Neural cell (in vitro differentiated cells): Measurements from ENCODE around the gene TPSB2. TPM values are rescaled to one million over a fixed set of nuclear protein-coding genes. Genes with fewer than 3 reads are reported as not detected.

Experiments
- H2AFZ ChIP-seq: fragments of 200-600, 300-800 bp; sonication (generic), shearing (Covaris generic); 2 replicates; pipeline ENCODE4 v1.6.0; 2014; ENCODE audit warnings: low read depth, mild to moderate bottlenecking, antibody characterized with exemption, low read length, moderate library complexity
- H3F3A ChIP-seq: fragments of 200-600 bp; shearing (Covaris generic); 2 replicates; pipeline ENCODE4 v1.6.1; 2016; ENCODE audit warnings: mild to moderate bottlenecking, moderate library complexity, mixed read lengths, antibody characterized with exemption, low read length; ENCODE audit not compliant: insufficient read depth, poor library complexity, severe bottlenecking
- H3K27ac ChIP-seq: fragments of 200-600, 300-800 bp; sonication (generic), shearing (Covaris generic); 2 replicates; pipeline ENCODE4 v1.5.1; 2014; ENCODE audit warnings: mild to moderate bottlenecking, low read length, moderate library complexity
- H3K27me3 ChIP-seq: fragments of 300-800, 200-600 bp; sonication (generic), shearing (Covaris generic); 2 replicates; pipeline ENCODE4 v1.6.0; 2014; ENCODE audit warnings: mild to moderate bottlenecking, low read depth, low read length, moderate library complexity; ENCODE audit not compliant: insufficient read depth
- H3K36me3 ChIP-seq: fragments of 300-800, 200-600 bp; sonication (generic), shearing (Covaris generic); 2 replicates; pipeline ENCODE4 v1.5.1; 2014; ENCODE audit warnings: mild to moderate bottlenecking, antibody characterized with exemption, low read length, moderate library complexity; ENCODE audit not compliant: insufficient read depth
- H3K4me2 ChIP-seq: fragments of 300-800, 200-600 bp; sonication (generic), shearing (Covaris generic); 2 replicates; pipeline ENCODE4 v1.6.0; 2014; ENCODE audit warnings: mild to moderate bottlenecking, low read length
- H3K4me3 ChIP-seq: fragments of 300-800, 200-600 bp; sonication (generic), shearing (Covaris generic); 2 replicates; pipeline ENCODE4 v1.5.1; 2014; ENCODE audit warnings: mild to moderate bottlenecking, low read length, moderate library complexity
- H3K79me2 ChIP-seq: fragments of 200-600 bp; shearing (Covaris generic); replicated peaks from 2 replicates; pipeline ENCODE4 v1.6.0; 2014; ENCODE audit warnings: mild to moderate bottlenecking, low read length, moderate library complexity; ENCODE audit not compliant: insufficient read depth
- H3K9ac ChIP-seq: fragments of 300-800, 200-600 bp; sonication (generic), shearing (Covaris generic); 2 replicates; pipeline ENCODE4 v1.6.1; 2016; ENCODE audit warnings: mild to moderate bottlenecking, low read length, mixed read lengths
- H3K9me2 ChIP-seq: fragments of 200-600 bp; shearing (Covaris generic); 2 replicates; pipeline ENCODE4 v1.6.1; 2016; ENCODE audit warnings: mild to moderate bottlenecking, low read length, mixed read lengths; ENCODE audit not compliant: insufficient read depth
- H3K9me3 ChIP-seq: fragments of 200-600, 300-800 bp; sonication (generic), shearing (Covaris generic); 2 replicates; pipeline ENCODE4 v1.6.1; 2016; ENCODE audit warnings: mild to moderate bottlenecking, mixed run types, low read length, moderate library complexity, mixed read lengths
- H4K20me1 ChIP-seq: fragments of 200-600 bp; shearing (Covaris generic); 2 replicates; pipeline ENCODE4 v1.6.1; 2016; ENCODE audit warnings: mild to moderate bottlenecking, mixed run types; ENCODE audit not compliant: insufficient read depth
- EP300 ChIP-seq: fragments of 450-650 bp; conservative IDR thresholded peaks from 2 replicates; pipeline ENCODE4 v1.6.1; 2014; ENCODE audit warnings: antibody characterized with exemption, mild to moderate bottlenecking, moderate library complexity; ENCODE audit not compliant: poor library complexity, severe bottlenecking
- EZH2 ChIP-seq: fragments of 200-600, 300-800 bp; shearing (Covaris generic), sonication (generic); IDR thresholded peaks from 2 replicates; pipeline ENCODE4 v1.6.1; 2014; ENCODE audit warnings: antibody characterized with exemption, low read length, borderline replicate concordance, mild to moderate bottlenecking; ENCODE audit not compliant: insufficient read depth, poor library complexity, severe bottlenecking
- MXI1 ChIP-seq: fragments of 450-650 bp; conservative IDR thresholded peaks from 2 replicates; pipeline ENCODE4 v1.6.1; 2014; ENCODE audit warnings: antibody characterized with exemption, mild to moderate bottlenecking; ENCODE audit not compliant: poor library complexity, severe bottlenecking
- POLR2AphosphoS5 ChIP-seq: IDR thresholded peaks from 2 replicates; pipeline ENCODE4 v1.6.1; 2012
- RAD21 ChIP-seq: fragments of 450-650 bp; conservative IDR thresholded peaks from 2 replicates; pipeline ENCODE4 v1.6.1; 2014; ENCODE audit warnings: antibody characterized with exemption, mild to moderate bottlenecking, moderate library complexity
- SMC3 ChIP-seq: fragments of 450-650 bp; conservative IDR thresholded peaks from 2 replicates; pipeline ENCODE4 v1.6.1; 2014; ENCODE audit warnings: antibody characterized with exemption, mild to moderate bottlenecking, moderate library complexity; ENCODE audit not compliant: poor library complexity
- TAF1 ChIP-seq: IDR thresholded peaks from 2 replicates; pipeline ENCODE4 v1.6.1; 2012; ENCODE audit warnings: low read depth
- polyA plus RNA-seq: library from polyadenylated mRNA; depleted of rRNA; stranded (reverse); fragments of >200 nt; gene quantifications from 2 replicates; pipeline ENCODE4 v1.2.3, GENCODE V29; 2014
- TF ChIP-seq, protein P1 (sequence below): fragments of 450-650 bp; IDR thresholded peaks from 2 replicates; pipeline ENCODE4 v1.5.1; 2014; ENCODE audit warnings: antibody characterized with exemption, mild to moderate bottlenecking, moderate library complexity; ENCODE audit not compliant: poor library complexity, severe bottlenecking
- TF ChIP-seq, protein P2 (sequence below): IDR thresholded peaks from 2 replicates; pipeline ENCODE4 v1.6.1; 2012; ENCODE audit warnings: borderline replicate concordance

TPSB2 gene
- polyA plus RNA-seq, 1 donor from 2014 or later, result not detected

DNA sequence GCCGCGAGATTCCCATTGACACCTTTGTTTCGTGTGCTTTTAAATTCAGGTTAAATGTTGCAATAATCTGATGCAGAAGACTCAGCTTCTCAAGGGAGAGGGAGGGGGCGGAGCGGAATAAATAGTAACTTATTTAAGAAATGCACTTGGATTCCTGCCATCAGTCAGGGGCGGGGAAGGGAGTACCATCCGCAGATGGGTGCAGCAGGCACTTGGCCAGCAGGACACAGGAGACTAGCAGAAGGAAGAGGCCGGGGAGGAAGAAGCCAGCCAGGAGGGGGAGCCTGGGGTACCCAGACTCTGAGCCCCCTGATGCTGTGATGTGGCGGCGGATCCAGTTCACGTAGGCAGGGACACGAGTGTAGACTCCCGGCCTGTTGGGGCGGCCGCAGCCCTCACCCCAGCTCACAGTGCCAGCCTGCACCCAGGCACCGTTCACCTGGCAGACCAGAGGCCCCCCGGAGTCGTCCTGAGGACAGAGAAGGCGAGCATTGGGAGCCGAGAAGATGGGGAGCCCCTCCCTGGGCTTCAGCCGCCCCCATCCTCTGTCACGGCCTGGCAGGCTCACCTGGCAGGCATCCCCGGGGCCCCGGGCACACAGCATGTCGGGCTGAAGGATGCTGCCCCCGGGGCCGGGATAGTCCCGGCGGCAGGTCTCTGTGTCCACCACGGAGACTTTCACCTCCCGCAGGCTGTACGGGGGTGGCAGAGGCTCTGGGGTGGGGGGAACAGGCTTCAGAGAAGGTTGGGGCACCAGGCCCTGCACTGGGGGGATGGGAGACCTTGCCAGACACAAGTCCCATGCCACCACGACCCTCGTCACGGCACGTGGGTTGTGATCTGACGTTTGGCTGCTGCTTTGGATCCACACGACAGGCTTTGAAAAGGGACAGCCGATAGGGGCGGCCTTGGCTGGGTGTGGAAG, 8.1 kb downstream of the TPSB2 start:
- TF ChIP-seq TAF1, result no peak
- TF ChIP-seq, protein P1, sequence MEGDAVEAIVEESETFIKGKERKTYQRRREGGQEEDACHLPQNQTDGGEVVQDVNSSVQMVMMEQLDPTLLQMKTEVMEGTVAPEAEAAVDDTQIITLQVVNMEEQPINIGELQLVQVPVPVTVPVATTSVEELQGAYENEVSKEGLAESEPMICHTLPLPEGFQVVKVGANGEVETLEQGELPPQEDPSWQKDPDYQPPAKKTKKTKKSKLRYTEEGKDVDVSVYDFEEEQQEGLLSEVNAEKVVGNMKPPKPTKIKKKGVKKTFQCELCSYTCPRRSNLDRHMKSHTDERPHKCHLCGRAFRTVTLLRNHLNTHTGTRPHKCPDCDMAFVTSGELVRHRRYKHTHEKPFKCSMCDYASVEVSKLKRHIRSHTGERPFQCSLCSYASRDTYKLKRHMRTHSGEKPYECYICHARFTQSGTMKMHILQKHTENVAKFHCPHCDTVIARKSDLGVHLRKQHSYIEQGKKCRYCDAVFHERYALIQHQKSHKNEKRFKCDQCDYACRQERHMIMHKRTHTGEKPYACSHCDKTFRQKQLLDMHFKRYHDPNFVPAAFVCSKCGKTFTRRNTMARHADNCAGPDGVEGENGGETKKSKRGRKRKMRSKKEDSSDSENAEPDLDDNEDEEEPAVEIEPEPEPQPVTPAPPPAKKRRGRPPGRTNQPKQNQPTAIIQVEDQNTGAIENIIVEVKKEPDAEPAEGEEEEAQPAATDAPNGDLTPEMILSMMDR, result no peak
- TF ChIP-seq, protein P2, sequence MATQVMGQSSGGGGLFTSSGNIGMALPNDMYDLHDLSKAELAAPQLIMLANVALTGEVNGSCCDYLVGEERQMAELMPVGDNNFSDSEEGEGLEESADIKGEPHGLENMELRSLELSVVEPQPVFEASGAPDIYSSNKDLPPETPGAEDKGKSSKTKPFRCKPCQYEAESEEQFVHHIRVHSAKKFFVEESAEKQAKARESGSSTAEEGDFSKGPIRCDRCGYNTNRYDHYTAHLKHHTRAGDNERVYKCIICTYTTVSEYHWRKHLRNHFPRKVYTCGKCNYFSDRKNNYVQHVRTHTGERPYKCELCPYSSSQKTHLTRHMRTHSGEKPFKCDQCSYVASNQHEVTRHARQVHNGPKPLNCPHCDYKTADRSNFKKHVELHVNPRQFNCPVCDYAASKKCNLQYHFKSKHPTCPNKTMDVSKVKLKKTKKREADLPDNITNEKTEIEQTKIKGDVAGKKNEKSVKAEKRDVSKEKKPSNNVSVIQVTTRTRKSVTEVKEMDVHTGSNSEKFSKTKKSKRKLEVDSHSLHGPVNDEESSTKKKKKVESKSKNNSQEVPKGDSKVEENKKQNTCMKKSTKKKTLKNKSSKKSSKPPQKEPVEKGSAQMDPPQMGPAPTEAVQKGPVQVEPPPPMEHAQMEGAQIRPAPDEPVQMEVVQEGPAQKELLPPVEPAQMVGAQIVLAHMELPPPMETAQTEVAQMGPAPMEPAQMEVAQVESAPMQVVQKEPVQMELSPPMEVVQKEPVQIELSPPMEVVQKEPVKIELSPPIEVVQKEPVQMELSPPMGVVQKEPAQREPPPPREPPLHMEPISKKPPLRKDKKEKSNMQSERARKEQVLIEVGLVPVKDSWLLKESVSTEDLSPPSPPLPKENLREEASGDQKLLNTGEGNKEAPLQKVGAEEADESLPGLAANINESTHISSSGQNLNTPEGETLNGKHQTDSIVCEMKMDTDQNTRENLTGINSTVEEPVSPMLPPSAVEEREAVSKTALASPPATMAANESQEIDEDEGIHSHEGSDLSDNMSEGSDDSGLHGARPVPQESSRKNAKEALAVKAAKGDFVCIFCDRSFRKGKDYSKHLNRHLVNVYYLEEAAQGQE, result no peak
- TF ChIP-seq RAD21, result no peak
- no peak for TF ChIP-seq MXI1
- no peak for TF ChIP-seq EP300
- TF ChIP-seq SMC3, result no peak
- no peak for TF ChIP-seq POLR2AphosphoS5
- TF ChIP-seq EZH2, result no peak
- no peak overlapping the region for H3K4me3 ChIP-seq
- no peak overlapping the region for H3K27ac ChIP-seq
- H3K9ac ChIP-seq, result no peak overlapping the region
- H3K4me2 ChIP-seq, result no peak overlapping the region
- H3K36me3 ChIP-seq, result no peaks in the 10 kb centered on the region
- H2AFZ ChIP-seq, result no peak overlapping the region
- no peaks in the 10 kb centered on the region for H3F3A ChIP-seq
- no peaks in the 10 kb centered on the region for H3K27me3 ChIP-seq
- no peaks in the 10 kb centered on the region for H3K9me3 ChIP-seq
- H3K79me2 ChIP-seq, result no peaks in the 10 kb centered on the region
- H3K9me2 ChIP-seq, result no peaks in the 10 kb centered on the region
- no peaks in the 10 kb centered on the region for H4K20me1 ChIP-seq

- H3K36me3 ChIP-seq, result no peaks in the 10 kb centered on the region
Observed at GRCh38 chr16:1220841-1221627, 8.9 kb downstream of the TPSB2 start.

More at GRCh38 chr16:1220841-1221627, 8.9 kb downstream of the TPSB2 start:
- H3K79me2 ChIP-seq, result no peaks in the 10 kb centered on the region
- no peak overlapping the region for H3K9ac ChIP-seq
- H3K9me2 ChIP-seq, result no peaks in the 10 kb centered on the region
- H4K20me1 ChIP-seq, result no peaks in the 10 kb centered on the region
- TF ChIP-seq EZH2, result no peak
- no peak for TF ChIP-seq RAD21
- TF ChIP-seq MXI1, result no peak
- no peak for TF ChIP-seq EP300
- no peak for TF ChIP-seq TAF1
- TF ChIP-seq, protein P1, result no peak
- TF ChIP-seq, protein P2, result no peak
- no peak for TF ChIP-seq SMC3
- no peak for TF ChIP-seq POLR2AphosphoS5
- H3K27ac ChIP-seq, result no peak overlapping the region
- H3K4me3 ChIP-seq, result no peak overlapping the region
- H3K27me3 ChIP-seq, result no peaks in the 10 kb centered on the region
- no peaks in the 10 kb centered on the region for H3K9me3 ChIP-seq
- H3F3A ChIP-seq, result no peaks in the 10 kb centered on the region
- no peak overlapping the region for H3K4me2 ChIP-seq
- no peak overlapping the region for H2AFZ ChIP-seq
